HL-60/S4 (cell line): Measurements from ENCODE around the gene ST8SIA6.
"Not testable (repeated sequence)": the region's sequence is repeated elsewhere in the genome, so short reads cannot be mapped to it uniquely, and the experiment has no call there.

Source experiments
- in situ Hi-C: fragments of 300-500 bp; cut with MboI; formaldehyde crosslinking; loops from 2 replicates; pipeline ENCODE4 v1.14.3; 2022; ENCODE audit warnings: low sequenced_read_pairs

Gene ST8SIA6

GRCh38 chr10:17427666-17428350 lies 26.6 kb downstream of the ST8SIA6 start:
- in situ Hi-C loops, result loop anchor here (25.0 kb wide), 1 partner anchor 591 kb away; no protein-coding TSS in a partner anchor

GRCh38 chr10:17427201-17427600 lies 27.2 kb downstream of the ST8SIA6 start:
- in situ Hi-C loops, result loop anchor here (25.0 kb wide), 1 partner anchor 590 kb away; no protein-coding TSS in a partner anchor

GRCh38 chr10:17426263-17426750 lies 28.1 kb downstream of the ST8SIA6 start:
- in situ Hi-C loops, result loop anchor here (25.0 kb wide), 1 partner anchor 589 kb away; no protein-coding TSS in a partner anchor

- in situ Hi-C loops, result loop anchor here (25.0 kb wide), 1 partner anchor 588 kb away; no protein-coding TSS in a partner anchor
Observed at GRCh38 chr10:17425584-17426262, 28.7 kb downstream of the ST8SIA6 start.

- in situ Hi-C loops, result no loop called here
Observed at GRCh38 chr10:17423632-17424186, 30.7 kb downstream of the ST8SIA6 start.

- in situ Hi-C loops, result no loop called here
Observed at GRCh38 chr10:17422931-17423330, 31.5 kb downstream of the ST8SIA6 start.

- in situ Hi-C loops, result no loop called here
Observed at GRCh38 chr10:17418249-17418648, 36.1 kb downstream of the ST8SIA6 start.

- in situ Hi-C loops, result no loop called here
Observed at GRCh38 chr10:17416442-17417211, 37.8 kb downstream of the ST8SIA6 start.

- in situ Hi-C loops, result no loop called here
Observed at GRCh38 chr10:17415046-17415658, 39.2 kb downstream of the ST8SIA6 start.

- in situ Hi-C loops, result no loop called here
Observed at GRCh38 chr10:17414484-17414883, 39.9 kb downstream of the ST8SIA6 start.

- in situ Hi-C loops, result no loop called here
Observed at GRCh38 chr10:17413876-17414275, 40.5 kb downstream of the ST8SIA6 start.

- in situ Hi-C loops, result no loop called here
Observed at GRCh38 chr10:17412323-17412722, 42.1 kb downstream of the ST8SIA6 start.

GRCh38 chr10:17410907-17411306 lies 43.5 kb downstream of the ST8SIA6 start:
- in situ Hi-C loops, result no loop called here

GRCh38 chr10:17409170-17409733 lies 45.1 kb downstream of the ST8SIA6 start:
- in situ Hi-C loops, result no loop called here

GRCh38 chr10:17407047-17407446 lies 47.3 kb downstream of the ST8SIA6 start:
- in situ Hi-C loops, result no loop called here

- in situ Hi-C loops, result no loop called here
Observed at GRCh38 chr10:17406036-17406834, 48.2 kb downstream of the ST8SIA6 start.

GRCh38 chr10:17403161-17403560 lies 51.2 kb downstream of the ST8SIA6 start:
- in situ Hi-C loops, result no loop called here

GRCh38 chr10:17402040-17402439 lies 52.4 kb downstream of the ST8SIA6 start:
- in situ Hi-C loops, result not testable (repeated sequence)

GRCh38 chr10:17396004-17396403 lies 58.4 kb downstream of the ST8SIA6 start:
- in situ Hi-C loops, result no loop called here
